WTC11 (cell line): Measurements from ENCODE around the gene JAKMIP3. TPM values are rescaled to one million over a fixed set of nuclear protein-coding genes. Genes with fewer than 3 reads are reported as not detected.

Experiments used
- ATAC-seq: fragments of 200-7000 bp; cut with Tn5 transposase; 2 replicates; pipeline ENCODE4 v1.10.0; 2021; ENCODE audit warnings: mild to moderate bottlenecking, moderate library complexity
- CTCF ChIA-PET: fragments of 300-600 bp; sonication (Branson Sonifier 250); formaldehyde crosslinking; loops from one replicate; lab custom pipeline; 2021; ENCODE audit warnings: antibody characterized with exemption; lab: Charles Lee
- POLR2A ChIA-PET: fragments of 350-600 bp; sonication (Branson Sonifier 250); formaldehyde crosslinking; loops from one replicate; lab custom pipeline; 2021; ENCODE audit warnings: antibody characterized with exemption; lab: Charles Lee
- DNase-seq: peaks from one replicate; pipeline ENCODE4 v3.0.0; 2021; ENCODE audit warnings: low spot score
- H3K27ac Mint-ChIP-seq: 2 replicates; pipeline ENCODE4 v1.8.0; 2021; ENCODE audit warnings: mixed read lengths
- H3K27me3 Mint-ChIP-seq: 2 replicates; pipeline ENCODE4 v1.8.0; 2021; ENCODE audit warnings: low read depth, mild to moderate bottlenecking, moderate library complexity, mixed read lengths
- H3K36me3 Mint-ChIP-seq: 2 replicates; pipeline ENCODE4 v1.8.0; 2021; ENCODE audit warnings: mixed read lengths
- H3K4me1 Mint-ChIP-seq: 2 replicates; pipeline ENCODE4 v1.8.0; 2022; ENCODE audit warnings: mixed read lengths
- H3K4me3 Mint-ChIP-seq: 2 replicates; pipeline ENCODE4 v1.8.0; 2021; ENCODE audit warnings: mild to moderate bottlenecking, moderate library complexity, mixed read lengths
- H3K9me3 Mint-ChIP-seq: 2 replicates; pipeline ENCODE4 v1.8.0; 2021; ENCODE audit warnings: mixed read lengths
- ATF3 ChIP-seq: sonication (generic); formaldehyde crosslinking; conservative IDR thresholded peaks from 2 replicates; pipeline ENCODE4 v1.8.1; 2022; ENCODE audit warnings: mild to moderate bottlenecking, missing genetic modification reagents
- CBFB ChIP-seq: sonication (generic); formaldehyde crosslinking; IDR thresholded peaks from 2 replicates; pipeline ENCODE4 v1.8.1; 2022; ENCODE audit warnings: mild to moderate bottlenecking, low read depth, missing genetic modification reagents
- CDX4 ChIP-seq: fragments of 250-450 bp; sonication (Bioruptor Pico); IDR thresholded peaks from 2 replicates; pipeline ENCODE4 v1.9.0; 2021; ENCODE audit warnings: moderate library complexity, mild to moderate bottlenecking, inconsistent platforms, borderline replicate concordance
- E2F4 ChIP-seq: sonication (generic); formaldehyde crosslinking; IDR thresholded peaks from 2 replicates; pipeline ENCODE4 v1.8.1; 2022; ENCODE audit warnings: low read depth, mild to moderate bottlenecking, moderate library complexity, missing genetic modification reagents, borderline replicate concordance
- ELF4 ChIP-seq: sonication (generic); formaldehyde crosslinking; IDR thresholded peaks from 2 replicates; pipeline ENCODE4 v1.8.1; 2022; ENCODE audit warnings: low read depth, mild to moderate bottlenecking, moderate library complexity, missing genetic modification reagents
- GTF2I ChIP-seq: fragments of 250-450 bp; sonication (Bioruptor Pico); conservative IDR thresholded peaks from 2 replicates; pipeline ENCODE4 v1.4.0; 2021; ENCODE audit warnings: mild to moderate bottlenecking
- HMGA2 ChIP-seq: fragments of 250-450 bp; sonication (Bioruptor Pico); IDR thresholded peaks from 2 replicates; pipeline ENCODE4 v1.4.0; 2021; ENCODE audit warnings: mild to moderate bottlenecking, moderate library complexity
- IRF2 ChIP-seq: sonication (generic); formaldehyde crosslinking; IDR thresholded peaks from 2 replicates; pipeline ENCODE4 v1.8.0; 2022; ENCODE audit warnings: low read depth, missing genetic modification reagents, borderline replicate concordance
- JAZF1 ChIP-seq: fragments of 250-450 bp; sonication (Bioruptor Pico); IDR thresholded peaks from 2 replicates; pipeline ENCODE4 v1.9.0; 2021; ENCODE audit warnings: moderate library complexity, mild to moderate bottlenecking, inconsistent platforms
- MYBL2 ChIP-seq: sonication (generic); formaldehyde crosslinking; IDR thresholded peaks from 2 replicates; pipeline ENCODE4 v1.8.1; 2023; ENCODE audit warnings: mild to moderate bottlenecking, moderate library complexity, missing genetic modification reagents
- NFATC4 ChIP-seq: fragments of 250-450 bp; sonication (Bioruptor Pico); IDR thresholded peaks from 2 replicates; pipeline ENCODE4 v1.9.0; 2021; ENCODE audit warnings: mild to moderate bottlenecking
- NR3C1 ChIP-seq: sonication (generic); formaldehyde crosslinking; conservative IDR thresholded peaks from 2 replicates; pipeline ENCODE4 v1.8.1; 2023; ENCODE audit warnings: low read depth, mild to moderate bottlenecking, missing genetic modification reagents
- RORB ChIP-seq: fragments of 250-450 bp; sonication (Bioruptor Pico); IDR thresholded peaks from 2 replicates; pipeline ENCODE4 v1.9.0; 2021; ENCODE audit warnings: mild to moderate bottlenecking
- SMAD4 ChIP-seq: sonication (generic); formaldehyde crosslinking; IDR thresholded peaks from 2 replicates; pipeline ENCODE4 v1.8.0; 2022; ENCODE audit warnings: mild to moderate bottlenecking, missing genetic modification reagents
- ZBTB21 ChIP-seq: sonication (generic); formaldehyde crosslinking; IDR thresholded peaks from 2 replicates; pipeline ENCODE4 v1.8.1; 2023; ENCODE audit warnings: mild to moderate bottlenecking, missing genetic modification reagents, borderline replicate concordance
- ZMAT4 ChIP-seq: fragments of 250-450 bp; sonication (Bioruptor Pico); IDR thresholded peaks from 2 replicates; pipeline ENCODE4 v1.9.0; 2021; ENCODE audit warnings: mild to moderate bottlenecking
- ZNF121 ChIP-seq: sonication (generic); formaldehyde crosslinking; IDR thresholded peaks from 2 replicates; pipeline ENCODE4 v1.8.0; 2023; ENCODE audit warnings: missing genetic modification reagents
- ZNF219 ChIP-seq: sonication (generic); formaldehyde crosslinking; IDR thresholded peaks from 2 replicates; pipeline ENCODE4 v1.8.0; 2023; ENCODE audit warnings: missing genetic modification reagents, mild to moderate bottlenecking, borderline replicate concordance
- ZNF317 ChIP-seq: sonication (generic); formaldehyde crosslinking; IDR thresholded peaks from 2 replicates; pipeline ENCODE4 v1.8.1; 2023; ENCODE audit warnings: low read depth, mild to moderate bottlenecking, moderate library complexity, missing genetic modification reagents, borderline replicate concordance
- total RNA-seq: library from RNA; stranded (reverse); gene quantifications from 3 replicates; pipeline ENCODE4 v1.2.3, GENCODE V29; 2021
- TF ChIP-seq, protein P1 (sequence below): fragments of 200-600 bp; IDR thresholded peaks from 2 replicates; pipeline ENCODE4 v1.8.0; 2022; ENCODE audit warnings: antibody characterized with exemption
- TF ChIP-seq, protein P2 (sequence below): sonication (generic); formaldehyde crosslinking; IDR thresholded peaks from 2 replicates; pipeline ENCODE4 v1.8.1; 2022; ENCODE audit warnings: missing genetic modification reagents, borderline replicate concordance
- TF ChIP-seq, protein P3 (sequence below): sonication (generic); formaldehyde crosslinking; IDR thresholded peaks from 2 replicates; pipeline ENCODE4 v1.8.0; 2023; ENCODE audit warnings: missing genetic modification reagents
- TF ChIP-seq, protein P4 (sequence below): sonication (generic); formaldehyde crosslinking; IDR thresholded peaks from 2 replicates; pipeline ENCODE4 v1.8.1; 2022; ENCODE audit warnings: low read depth, missing genetic modification reagents, borderline replicate concordance

Gene JAKMIP3
- total RNA-seq, 1 experiment from 2014 or later = 1.7 TPM

DNA sequence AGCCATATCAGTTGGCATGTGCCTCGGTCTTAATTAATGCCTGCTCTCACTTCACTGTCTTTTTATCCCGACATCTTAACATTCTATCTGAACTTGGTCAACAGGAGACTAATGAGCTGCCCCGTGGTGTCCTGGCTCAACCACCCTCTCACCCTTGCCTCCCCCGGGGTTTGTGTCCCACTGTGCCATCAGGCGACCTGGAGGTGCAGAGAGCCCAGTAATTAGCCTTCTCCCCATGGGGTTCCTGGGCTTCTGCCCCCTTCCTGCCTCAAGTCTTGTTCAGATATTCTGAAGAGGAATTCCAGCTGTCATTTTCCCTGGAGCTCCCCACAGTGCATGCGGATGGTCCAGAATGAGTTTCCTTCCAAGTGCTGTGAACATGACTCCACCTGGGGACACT lies 10.1 kb upstream of the JAKMIP3 start:
- DNase-seq (no peak), ATAC-seq (no peak)
- no peak overlapping the region for H3K27ac Mint-ChIP-seq
- H3K9me3 Mint-ChIP-seq = peaks cover 24% of the 10 kb centered on the region
- H3K27me3 Mint-ChIP-seq = peaks cover 5% of the 10 kb centered on the region
- H3K4me1 Mint-ChIP-seq = peaks cover 10% of the 10 kb centered on the region
- ChIA-PET CTCF (no interaction called here), POLR2A (no interaction called here)
- no peak overlapping the region for H3K4me3 Mint-ChIP-seq
- no peak for TF ChIP-seq E2F4 (CRISPR knock-in tag)
- TF ChIP-seq ZNF219 (CRISPR knock-in tag) = no peak
- TF ChIP-seq MYBL2 (CRISPR knock-in tag) = no peak
- TF ChIP-seq, protein P1, sequence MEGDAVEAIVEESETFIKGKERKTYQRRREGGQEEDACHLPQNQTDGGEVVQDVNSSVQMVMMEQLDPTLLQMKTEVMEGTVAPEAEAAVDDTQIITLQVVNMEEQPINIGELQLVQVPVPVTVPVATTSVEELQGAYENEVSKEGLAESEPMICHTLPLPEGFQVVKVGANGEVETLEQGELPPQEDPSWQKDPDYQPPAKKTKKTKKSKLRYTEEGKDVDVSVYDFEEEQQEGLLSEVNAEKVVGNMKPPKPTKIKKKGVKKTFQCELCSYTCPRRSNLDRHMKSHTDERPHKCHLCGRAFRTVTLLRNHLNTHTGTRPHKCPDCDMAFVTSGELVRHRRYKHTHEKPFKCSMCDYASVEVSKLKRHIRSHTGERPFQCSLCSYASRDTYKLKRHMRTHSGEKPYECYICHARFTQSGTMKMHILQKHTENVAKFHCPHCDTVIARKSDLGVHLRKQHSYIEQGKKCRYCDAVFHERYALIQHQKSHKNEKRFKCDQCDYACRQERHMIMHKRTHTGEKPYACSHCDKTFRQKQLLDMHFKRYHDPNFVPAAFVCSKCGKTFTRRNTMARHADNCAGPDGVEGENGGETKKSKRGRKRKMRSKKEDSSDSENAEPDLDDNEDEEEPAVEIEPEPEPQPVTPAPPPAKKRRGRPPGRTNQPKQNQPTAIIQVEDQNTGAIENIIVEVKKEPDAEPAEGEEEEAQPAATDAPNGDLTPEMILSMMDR = no peak
- no peak for TF ChIP-seq CDX4 (CRISPR knock-in tag)
- no peak for TF ChIP-seq ATF3 (CRISPR knock-in tag)
- no peak for TF ChIP-seq ZNF317 (CRISPR knock-in tag)
- no peak for TF ChIP-seq CBFB
- no peak for TF ChIP-seq IRF2 (CRISPR knock-in tag)
- no peak for TF ChIP-seq ZBTB21 (CRISPR knock-in tag)
- no peak for TF ChIP-seq NR3C1 (CRISPR knock-in tag)
- no peak for TF ChIP-seq ZNF121 (CRISPR knock-in tag)
- TF ChIP-seq SMAD4 (CRISPR knock-in tag) = no peak
- H3K36me3 Mint-ChIP-seq = peaks cover 16% of the 10 kb centered on the region

GRCh38 chr10:132056663-132057062 lies 9.1 kb upstream of the JAKMIP3 start:
- CTCF ChIA-PET = no interaction called here
- TF ChIP-seq GTF2I (CRISPR knock-in tag) = no peak
- TF ChIP-seq HMGA2 (CRISPR knock-in tag) = no peak
- TF ChIP-seq ELF4 (CRISPR knock-in tag) = no peak
- TF ChIP-seq CDX4 (CRISPR knock-in tag) = no peak
- TF ChIP-seq ZBTB21 (CRISPR knock-in tag) = no peak
- TF ChIP-seq, protein P1 = no peak
- TF ChIP-seq, protein P2, sequence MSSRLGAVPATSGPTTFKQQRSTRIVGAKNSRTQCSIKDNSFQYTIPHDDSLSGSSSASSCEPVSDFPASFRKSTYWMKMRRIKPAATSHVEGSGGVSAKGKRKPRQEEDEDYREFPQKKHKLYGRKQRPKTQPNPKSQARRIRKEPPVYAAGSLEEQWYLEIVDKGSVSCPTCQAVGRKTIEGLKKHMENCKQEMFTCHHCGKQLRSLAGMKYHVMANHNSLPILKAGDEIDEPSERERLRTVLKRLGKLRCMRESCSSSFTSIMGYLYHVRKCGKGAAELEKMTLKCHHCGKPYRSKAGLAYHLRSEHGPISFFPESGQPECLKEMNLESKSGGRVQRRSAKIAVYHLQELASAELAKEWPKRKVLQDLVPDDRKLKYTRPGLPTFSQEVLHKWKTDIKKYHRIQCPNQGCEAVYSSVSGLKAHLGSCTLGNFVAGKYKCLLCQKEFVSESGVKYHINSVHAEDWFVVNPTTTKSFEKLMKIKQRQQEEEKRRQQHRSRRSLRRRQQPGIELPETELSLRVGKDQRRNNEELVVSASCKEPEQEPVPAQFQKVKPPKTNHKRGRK (CRISPR knock-in tag) = no peak
- TF ChIP-seq, protein P3, sequence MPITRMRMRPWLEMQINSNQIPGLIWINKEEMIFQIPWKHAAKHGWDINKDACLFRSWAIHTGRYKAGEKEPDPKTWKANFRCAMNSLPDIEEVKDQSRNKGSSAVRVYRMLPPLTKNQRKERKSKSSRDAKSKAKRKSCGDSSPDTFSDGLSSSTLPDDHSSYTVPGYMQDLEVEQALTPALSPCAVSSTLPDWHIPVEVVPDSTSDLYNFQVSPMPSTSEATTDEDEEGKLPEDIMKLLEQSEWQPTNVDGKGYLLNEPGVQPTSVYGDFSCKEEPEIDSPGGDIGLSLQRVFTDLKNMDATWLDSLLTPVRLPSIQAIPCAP (CRISPR knock-in tag) = no peak
- TF ChIP-seq, protein P4, sequence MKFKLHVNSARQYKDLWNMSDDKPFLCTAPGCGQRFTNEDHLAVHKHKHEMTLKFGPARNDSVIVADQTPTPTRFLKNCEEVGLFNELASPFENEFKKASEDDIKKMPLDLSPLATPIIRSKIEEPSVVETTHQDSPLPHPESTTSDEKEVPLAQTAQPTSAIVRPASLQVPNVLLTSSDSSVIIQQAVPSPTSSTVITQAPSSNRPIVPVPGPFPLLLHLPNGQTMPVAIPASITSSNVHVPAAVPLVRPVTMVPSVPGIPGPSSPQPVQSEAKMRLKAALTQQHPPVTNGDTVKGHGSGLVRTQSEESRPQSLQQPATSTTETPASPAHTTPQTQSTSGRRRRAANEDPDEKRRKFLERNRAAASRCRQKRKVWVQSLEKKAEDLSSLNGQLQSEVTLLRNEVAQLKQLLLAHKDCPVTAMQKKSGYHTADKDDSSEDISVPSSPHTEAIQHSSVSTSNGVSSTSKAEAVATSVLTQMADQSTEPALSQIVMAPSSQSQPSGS (CRISPR knock-in tag) = no peak
- TF ChIP-seq ZMAT4 = no peak
- no peak for TF ChIP-seq RORB (CRISPR knock-in tag)
- no peak for TF ChIP-seq ATF3 (CRISPR knock-in tag)
- no peak for TF ChIP-seq JAZF1
- no peak for TF ChIP-seq NFATC4

More at GRCh38 chr10:132056663-132057062, 9.1 kb upstream of the JAKMIP3 start:
- no peak overlapping the region for H3K4me3 Mint-ChIP-seq
- DNase-seq = no peak
- POLR2A ChIA-PET = no interaction called here
- peaks cover 16% of the 10 kb centered on the region for H3K36me3 Mint-ChIP-seq
- H3K27me3 Mint-ChIP-seq = peaks cover 5% of the 10 kb centered on the region
- H3K9me3 Mint-ChIP-seq = peaks cover 24% of the 10 kb centered on the region
- peaks cover 10% of the 10 kb centered on the region for H3K4me1 Mint-ChIP-seq
- no peak for ATAC-seq
- no peak overlapping the region for H3K27ac Mint-ChIP-seq
